Kidney (tissue), 14 donors: Measurements from ENCODE around the gene SNAP29. TPM values are rescaled to one million over a fixed set of nuclear protein-coding genes. Genes with fewer than 3 reads are reported as not detected.
A peak's percentile ranks its signal among the peaks of the same experiment; 100 is the strongest.

Experiments used
- DNase-seq, 5 donors: peaks; one replicate each; pipeline ENCODE4 v3.0.0-alpha.2; 2013 to 2020
- FAIRE-seq: peaks from 2 replicates; lab custom pipeline; 2012; peaks lifted over from hg19 to GRCh38; lab: Jason Lieb, UNC
- H3K27ac ChIP-seq, 2 donors: one replicate each; pipeline ENCODE4 v1.7.0; 2013; ENCODE audit warnings: low read depth in 2 of 2, low read length in 2 of 2, inconsistent platforms in 1 of 2
- H3K27me3 ChIP-seq: one replicate; pipeline ENCODE4 v1.7.1; 2013; ENCODE audit warnings: low read length, inconsistent platforms; ENCODE audit not compliant: control insufficient read depth, insufficient read depth
- H3K36me3 ChIP-seq, 3 donors: one replicate each; pipeline versions ENCODE4 v1.7.0 to v1.7.1; 2013; ENCODE audit warnings: low read length in 3 of 3, control low read depth in 1 of 3, inconsistent platforms in 1 of 3; ENCODE audit not compliant: insufficient read depth in 3 of 3, control insufficient read depth in 2 of 3
- H3K4me1 ChIP-seq, 3 donors: one replicate each; pipeline versions ENCODE4 v1.7.0 to v1.7.1; 2013; ENCODE audit warnings: low read length in 3 of 3, inconsistent platforms in 1 of 3, low read depth in 1 of 3; ENCODE audit not compliant: control insufficient read depth in 2 of 3, insufficient read depth in 2 of 3
- H3K4me3 ChIP-seq, 3 donors: one replicate each; pipeline versions ENCODE4 v1.7.0 to v1.8.1; 2013; ENCODE audit warnings: low read length in 3 of 3, control low read depth in 1 of 3, inconsistent platforms in 1 of 3
- H3K9ac ChIP-seq, 3 donors: one replicate each; pipeline versions ENCODE4 v1.7.0 to v1.7.1; 2013; ENCODE audit warnings: low read length in 3 of 3, control low read depth in 1 of 3, inconsistent platforms in 1 of 3
- H3K9me3 ChIP-seq, 3 donors: one replicate each; pipeline versions ENCODE4 v1.7.0 to v1.7.1; 2013; ENCODE audit warnings: low read length in 3 of 3, control low read depth in 1 of 3, inconsistent platforms in 1 of 3; ENCODE audit not compliant: control insufficient read depth in 2 of 3, insufficient read depth in 1 of 3
- CTCF ChIP-seq: IDR thresholded peaks from 3 replicates; pipeline ENCODE4 v1.5.1; 2012; ENCODE audit warnings: mild to moderate bottlenecking, moderate library complexity, borderline replicate concordance; ENCODE audit not compliant: insufficient read depth; ENCODE audit errors: extremely low read depth
- intact Hi-C: fragments of 100-400 bp; cut with DNase I; formaldehyde crosslinking; loops from one replicate; pipeline ENCODE4 v1.11.1; 2022
- polyA plus RNA-seq: library from polyadenylated mRNA; stranded (reverse); fragments of 350-450 nt; fragmentation: Illumina TruSeq; extraction: RNeasy Lipid Tissue Mini Kit (QIAGEN cat#74804); gene quantifications from one replicate; pipeline ENCODE4 v1.2.3, GENCODE V29; 2014; ENCODE audit warnings: low read depth, low replicate concordance; ENCODE audit not compliant: insufficient read depth
- total RNA-seq: library from RNA; stranded (reverse); fragmentation: NEBNext Ultra II Directional; extraction: Animal tissue kit (Norgen Biotek cat#: 25700); gene quantifications from one replicate; pipeline ENCODE4 v1.2.1, GENCODE V29; 2021
- donor health status: control.
- donor health status: control.
- donor health status: control.
- donor health status: control.
- donor health status: control.
- donor health status: DM: yes; HTN: yes; CAD: no.
- donor health status: Normal renal cell carcinoma (clear cell type).

The SNAP29 gene
- total and polyA plus RNA-seq, 2 donors from 2014 or later: 25.4 to 26.8 TPM

DNA sequence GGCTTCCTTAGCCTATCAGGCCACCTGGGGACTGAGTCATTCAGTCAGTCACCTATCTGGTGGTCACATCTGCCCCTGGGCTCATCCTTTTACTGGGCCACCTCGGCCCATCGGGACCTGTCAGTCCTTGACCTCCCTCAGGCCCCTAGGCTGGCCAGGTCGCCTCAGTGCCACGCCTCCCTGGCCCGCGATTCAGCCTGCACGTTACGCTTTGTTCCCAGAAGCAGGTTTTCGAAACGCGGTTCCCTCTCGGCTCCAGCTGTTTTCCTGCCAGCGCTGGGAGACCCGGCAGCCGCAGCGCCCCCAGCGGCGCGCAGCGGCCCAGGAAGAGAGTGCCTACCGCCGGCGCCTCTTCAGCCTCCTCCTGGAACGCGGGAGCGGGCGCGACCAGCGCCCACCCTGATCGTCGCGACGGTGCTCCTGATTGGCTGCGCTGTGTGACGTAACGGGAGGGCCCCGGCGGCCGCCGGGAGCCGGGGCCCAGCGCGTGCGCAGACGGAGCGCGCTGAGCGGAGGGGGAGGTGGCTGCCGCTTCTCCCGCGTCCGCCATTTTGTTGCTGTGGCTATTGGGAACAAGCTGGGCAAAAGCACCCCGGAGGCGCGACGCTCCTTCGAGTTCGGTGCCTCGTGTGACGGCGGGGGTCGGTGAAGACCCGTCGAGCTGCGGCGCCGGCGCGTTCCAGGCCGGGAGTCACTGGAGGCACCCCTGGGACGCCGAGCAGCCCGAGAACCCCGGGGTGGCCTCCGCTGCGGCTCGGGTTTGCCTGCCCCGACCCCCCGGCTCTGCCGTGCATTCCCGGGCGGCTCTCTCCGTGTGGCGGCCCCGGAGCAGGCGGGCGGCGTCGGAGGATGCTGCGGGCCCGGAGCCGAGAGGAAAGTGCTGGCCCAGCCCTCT is 58.4 kb downstream of the SNAP29 start, which contains the start of gene CRKL:
TSS of gene CRKL (plus strand) at position 492 of the 895 bp plus-strand sequence. CDS start 528 bp downstream, outside the sequence.
- no peaks in the 10 kb centered on the region for H3K36me3 ChIP-seq
- H3K27me3 ChIP-seq: no peaks in the 10 kb centered on the region
- H3K4me1 ChIP-seq: peaks cover 0 to 15% (median 0%) of the 10 kb centered on the region in 3 donors
- intact Hi-C loops: no loop called here
- H3K9me3 ChIP-seq: no peaks in the 10 kb centered on the region
- peak within 1 kb of the TSS; percentile 78 to 97 (median 96) for H3K9ac ChIP-seq
- peak; percentile 98 to 99 (median 99) for DNase-seq
- no peak for FAIRE-seq
- peak within 1 kb of the TSS; percentile 71 to 96 (median 96) for H3K4me3 ChIP-seq
- H3K27ac ChIP-seq: peak within 1 kb of the TSS; percentile 95 to 96
- TF ChIP-seq CTCF: peak; percentile 81

DNA sequence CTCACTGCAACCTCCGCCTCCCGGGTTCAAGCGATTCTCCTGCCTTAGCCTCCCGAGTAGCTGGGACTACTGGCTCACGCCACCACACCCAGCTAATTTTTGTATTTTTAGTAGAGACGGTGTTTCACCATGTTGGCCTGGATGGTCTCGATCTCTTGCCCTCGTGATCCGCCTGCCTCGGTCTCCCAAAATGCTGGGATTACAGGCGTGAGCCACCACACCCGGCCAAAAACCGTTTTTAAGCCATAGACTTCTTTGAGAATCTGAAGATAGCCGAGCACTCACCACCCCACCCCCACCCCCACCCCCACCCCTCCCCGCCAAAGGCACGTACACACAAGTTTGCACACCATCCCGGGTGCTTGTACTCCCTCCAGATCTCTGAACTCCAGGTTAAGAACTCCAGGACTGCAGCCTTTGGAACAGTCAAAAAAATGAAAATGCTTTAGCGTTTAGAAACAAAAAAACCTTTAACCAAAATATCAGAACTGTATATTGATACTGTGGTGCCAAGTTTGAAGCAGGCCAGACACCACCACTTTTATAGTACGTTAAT is 59.9 kb downstream of the SNAP29 start:
- H3K36me3 ChIP-seq: no peaks in the 10 kb centered on the region
- DNase-seq (peak in 1 of 5 donors; percentile 10), FAIRE-seq (no peak)
- no peak overlapping the region for H3K27ac ChIP-seq
- intact Hi-C loops: no loop called here
- H3K27me3 ChIP-seq: no peaks in the 10 kb centered on the region
- peaks cover 0 to 16% (median 0%) of the 10 kb centered on the region in 3 donors for H3K4me1 ChIP-seq
- peak overlapping the region; percentile 71 to 96 (median 96) for H3K4me3 ChIP-seq
- no peaks in the 10 kb centered on the region for H3K9me3 ChIP-seq
- H3K9ac ChIP-seq: peak overlapping the region in 2 of 3 donors; percentile 78 to 97
- TF ChIP-seq CTCF: no peak

DNA sequence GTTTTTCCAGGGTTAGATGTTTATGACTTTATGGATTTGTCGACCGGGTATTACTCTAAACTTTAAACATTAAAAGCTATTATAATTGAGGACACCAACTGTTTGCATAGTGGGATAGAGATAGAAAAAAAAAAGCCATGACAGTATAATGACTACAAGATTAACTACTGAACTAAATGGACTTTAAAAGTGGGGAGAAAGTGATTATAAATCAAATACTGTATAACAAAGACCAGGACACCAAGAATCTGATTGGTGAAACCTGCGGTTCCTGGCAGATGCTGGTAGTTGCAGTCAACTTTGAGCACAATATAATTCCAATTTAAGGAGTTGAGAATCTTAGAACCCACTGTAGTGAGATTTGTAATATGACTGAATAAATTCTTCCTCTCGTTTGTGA is 60.9 kb downstream of the SNAP29 start:
- H3K9ac ChIP-seq: peak overlapping the region; percentile 25 to 58 (median 54)
- H3K4me3 ChIP-seq: peak overlapping the region; percentile 71 to 96 (median 96)
- no peak for TF ChIP-seq CTCF
- peaks cover 0 to 16% (median 0%) of the 10 kb centered on the region in 3 donors for H3K4me1 ChIP-seq
- DNase-seq (peak in 2 of 5 donors; percentile 37 to 41), FAIRE-seq (no peak)
- no peaks in the 10 kb centered on the region for H3K9me3 ChIP-seq
- H3K27me3 ChIP-seq: no peaks in the 10 kb centered on the region
- H3K36me3 ChIP-seq: no peaks in the 10 kb centered on the region
- H3K27ac ChIP-seq: no peak overlapping the region
- intact Hi-C loops: no loop called here
